Adrenal gland (tissue), 12 donors: ENCODE measurements around the gene DDX5. TPM values are rescaled to one million over a fixed set of nuclear protein-coding genes. Genes with fewer than 3 reads are reported as not detected.

Experiments
- DNase-seq, 7 donors: peaks; one replicate each; pipeline ENCODE4 v3.0.0-alpha.2; 2019 to 2020
- H3K27ac ChIP-seq, 5 donors: fragments of 200-600 bp; sonication (generic) in 4 of 5; 1 replicate in 3 of 5; 2 replicates in 2 of 5; pipeline versions ENCODE4 v1.5.1 to v1.8.0; 2016 to 2020; ENCODE audit warnings: mild to moderate bottlenecking in 1 of 5
- H3K27me3 ChIP-seq: fragments of 200-600 bp; 2 replicates; pipeline ENCODE4 v1.8.0; 2021
- H3K36me3 ChIP-seq, 2 donors: fragments of 200-600 bp; replicated peaks in 1 of 2; 1 replicate in 1 of 2; 2 replicates in 1 of 2; pipeline versions ENCODE4 v1.5.1 to v1.8.0; 2018 to 2022
- H3K4me1 ChIP-seq, 2 donors: fragments of 200-600 bp; replicated peaks in 1 of 2; 1 replicate in 1 of 2; 2 replicates in 1 of 2; pipeline versions ENCODE4 v1.5.1 to v1.8.0; 2018 to 2021
- H3K4me3 ChIP-seq, 4 donors: fragments of 200-600 bp; sonication (generic) in 3 of 4; one replicate each; pipeline ENCODE4 v1.5.1; 2016 to 2018
- H3K9me3 ChIP-seq, 3 donors: fragments of 200-600 bp; sonication (generic) in 1 of 3; replicated peaks in 1 of 3; 1 replicate in 2 of 3; 2 replicates in 1 of 3; pipeline versions ENCODE4 v1.5.1 to v1.8.0; 2016 to 2021
- POLR2A ChIP-seq, 2 donors: fragments of 450-650 bp; IDR thresholded peaks; one replicate each; pipeline ENCODE4 v1.6.1; 2017; ENCODE audit warnings: antibody characterized with exemption in 2 of 2, mild to moderate bottlenecking in 2 of 2, moderate library complexity in 1 of 2
- WGBS, 4 donors: extraction: QIAGEN DNeasy Blood & Tissue Kit in 2 of 4; methylation state at CpG; one replicate each; pipeline versions ENCODE4 v1.1.5 to v1.1.7; 2013 to 2017; 5-methylcytosine and 5-hydroxymethylcytosine counted together
- intact Hi-C, 2 donors: fragments of 100-400 bp; cut with DNase I; formaldehyde crosslinking; loops; one replicate each; pipeline versions ENCODE4 v1.14.1 to v1.15.0; 2022 to 2023
- polyA plus RNA-seq, 3 donors: library from polyadenylated mRNA; stranded (reverse); fragments of 200-250 nt in 2 of 3; fragments of 350-450 nt in 1 of 3; fragmentation: Illumina TruSeq in 1 of 3; extraction: RNeasy Lipid Tissue Mini Kit (QIAGEN cat#74804) in 1 of 3; gene quantifications; one replicate each; pipeline ENCODE4 v1.2.3, GENCODE V29; 2013 to 2014
- total RNA-seq, 9 donors: library from RNA; depleted of rRNA in 4 of 9; stranded (reverse); fragments of >200 nt in 4 of 9; fragments of 120-200 nt in 1 of 9; fragmentation: NEBNext Ultra II Directional in 1 of 9; extraction: Animal tissue kit (Norgen Biotek cat#: 25700) in 1 of 9; gene quantifications; one replicate each; pipeline versions ENCODE4 v1.1.0 to v1.2.4, GENCODE V29; 2013 to 2023
- TF ChIP-seq, protein P1 (sequence below), 6 experiments: fragments of 450-650 bp in 4 of 6; fragments of 200-600 bp in 2 of 6; sonication (generic) in 1 of 6; IDR thresholded peaks; 1 replicate in 5 of 6; 2 replicates in 1 of 6; pipeline versions ENCODE4 v1.5.1 to v1.8.0; 2016 to 2021; ENCODE audit warnings: antibody characterized with exemption in 6 of 6, mild to moderate bottlenecking in 2 of 6, moderate library complexity in 1 of 6
- donor health status: healthy with polysubstance abuse.
- donor health status: Bipolar disorder and iron deficiency.
- donor health status: DM: yes; HTN: yes; CAD: no.
- donor health status: DM: no; HTN: no; CAD: no.
- donor health status: DM: no; HTN: no; CAD: no.
- donor health status: DM: yes; HTN: yes; CAD: no.

DDX5 gene
- total and polyA plus RNA-seq, 12 donors: 315 to 1,846 (median 953) TPM

- H3K4me3 ChIP-seq: no peak overlapping the region
- no peaks in the 10 kb centered on the region for H3K4me1 ChIP-seq
- H3K27me3 ChIP-seq: no peaks in the 10 kb centered on the region
- no peaks in the 10 kb centered on the region for H3K9me3 ChIP-seq
- peaks cover 0 to 27% of the 10 kb centered on the region in 2 donors for H3K36me3 ChIP-seq
- no peak overlapping the region for H3K27ac ChIP-seq
- no peak for DNase-seq
- intact Hi-C loops: no loop called here
- TF ChIP-seq, protein P1, sequence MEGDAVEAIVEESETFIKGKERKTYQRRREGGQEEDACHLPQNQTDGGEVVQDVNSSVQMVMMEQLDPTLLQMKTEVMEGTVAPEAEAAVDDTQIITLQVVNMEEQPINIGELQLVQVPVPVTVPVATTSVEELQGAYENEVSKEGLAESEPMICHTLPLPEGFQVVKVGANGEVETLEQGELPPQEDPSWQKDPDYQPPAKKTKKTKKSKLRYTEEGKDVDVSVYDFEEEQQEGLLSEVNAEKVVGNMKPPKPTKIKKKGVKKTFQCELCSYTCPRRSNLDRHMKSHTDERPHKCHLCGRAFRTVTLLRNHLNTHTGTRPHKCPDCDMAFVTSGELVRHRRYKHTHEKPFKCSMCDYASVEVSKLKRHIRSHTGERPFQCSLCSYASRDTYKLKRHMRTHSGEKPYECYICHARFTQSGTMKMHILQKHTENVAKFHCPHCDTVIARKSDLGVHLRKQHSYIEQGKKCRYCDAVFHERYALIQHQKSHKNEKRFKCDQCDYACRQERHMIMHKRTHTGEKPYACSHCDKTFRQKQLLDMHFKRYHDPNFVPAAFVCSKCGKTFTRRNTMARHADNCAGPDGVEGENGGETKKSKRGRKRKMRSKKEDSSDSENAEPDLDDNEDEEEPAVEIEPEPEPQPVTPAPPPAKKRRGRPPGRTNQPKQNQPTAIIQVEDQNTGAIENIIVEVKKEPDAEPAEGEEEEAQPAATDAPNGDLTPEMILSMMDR (IDR thresholded peaks at IDR 0.05): no peak
- no peak for TF ChIP-seq POLR2A (IDR thresholded peaks at IDR 0.05)
- 86 to 90% (median 89%) methylated on average over 5 of the region's 5 CpGs for WGBS, 4 donors
Measured at GRCh38 chr17:64551461-64551860, 45.4 kb upstream of the DDX5 start.

GRCh38 chr17:64547319-64547718 is 41.2 kb upstream of the DDX5 start:
- WGBS, 4 donors: 80 to 90% (median 87%) methylated on average over 10 of the region's 10 CpGs
- Histone ChIP-seq H3K27me3 (no peaks in the 10 kb centered on the region), H3K4me1 (no peaks in the 10 kb centered on the region), H3K9me3 (no peaks in the 10 kb centered on the region), H3K36me3 (peaks cover 0 to 42% of the 10 kb centered on the region in 2 donors), H3K4me3 (no peak overlapping the region), H3K27ac (no peak overlapping the region)
- no peak for DNase-seq
- TF ChIP-seq POLR2A (IDR thresholded peaks at IDR 0.05): no peak
- TF ChIP-seq, protein P1 (IDR thresholded peaks at IDR 0.05): no peak
- intact Hi-C loops: no loop called here

GRCh38 chr17:64546716-64547115 is 40.6 kb upstream of the DDX5 start:
- 83 to 90% (median 89%) methylated on average over 7 of the region's 7 CpGs for WGBS, 4 donors
- Histone ChIP-seq H3K27ac (no peak overlapping the region), H3K36me3 (peaks cover 0 to 42% of the 10 kb centered on the region in 2 donors), H3K4me1 (peaks cover 0 to 2% of the 10 kb centered on the region in 2 donors), H3K9me3 (no peaks in the 10 kb centered on the region), H3K4me3 (no peak overlapping the region), H3K27me3 (no peaks in the 10 kb centered on the region)
- TF ChIP-seq POLR2A (IDR thresholded peaks at IDR 0.05): no peak
- TF ChIP-seq, protein P1 (IDR thresholded peaks at IDR 0.05): no peak
- intact Hi-C loops: no loop called here
- DNase-seq: no peak

GRCh38 chr17:64544742-64545141 is 38.7 kb upstream of the DDX5 start:
- intact Hi-C loops: no loop called here
- H3K27ac ChIP-seq: no peak overlapping the region
- H3K4me1 ChIP-seq: peaks cover 0 to 5% of the 10 kb centered on the region in 2 donors
- H3K9me3 ChIP-seq: no peaks in the 10 kb centered on the region
- DNase-seq: no peak
- no peak for TF ChIP-seq POLR2A (IDR thresholded peaks at IDR 0.05)
- TF ChIP-seq, protein P1 (IDR thresholded peaks at IDR 0.05): no peak
- peaks cover 0 to 42% of the 10 kb centered on the region in 2 donors for H3K36me3 ChIP-seq
- H3K27me3 ChIP-seq: no peaks in the 10 kb centered on the region
- WGBS, 4 donors: 92 to 96% (median 94%) methylated on average over 2 of the region's 2 CpGs
- no peak overlapping the region for H3K4me3 ChIP-seq
